Stomach (tissue), 4 donors: ENCODE measurements around the gene MTCH1.

Experiments used
- CTCF ChIP-seq, 7 experiments: fragments of 450-650 bp in 4 of 7; fragments of 200-600 bp in 3 of 7; sonication (generic) in 3 of 7; IDR thresholded peaks; one replicate each; pipeline ENCODE4 v1.5.1; 2016 to 2019; ENCODE audit warnings: antibody characterized with exemption in 7 of 7, control low read depth in 2 of 7, mild to moderate bottlenecking in 1 of 7
- EP300 ChIP-seq: sonication (generic); formaldehyde crosslinking; IDR thresholded peaks from one replicate; pipeline ENCODE4 v1.6.1; 2017; ENCODE audit warnings: antibody characterized with exemption

- no peak for TF ChIP-seq CTCF (IDR thresholded peaks at IDR 0.05)
- no peak for TF ChIP-seq EP300
Observed at GRCh38 chr6:36940027-36940426, 46.0 kb downstream of the MTCH1 start.
